Fibroblast of skin of abdomen (primary cell): Measurements from ENCODE around the gene DAB2IP.
A peak's percentile ranks its signal among the peaks of the same experiment; 100 is the strongest.
"Not testable (repeated sequence)": the region's sequence is repeated elsewhere in the genome, so short reads cannot be mapped to it uniquely, and the experiment has no call there.

Source experiments
- DNase-seq: peaks from one replicate; pipeline ENCODE4 v3.0.0-alpha.2; 2013

The DAB2IP gene

GRCh38 chr9:121626012-121626411, 25.4 kb upstream of the DAB2IP start:
- no peak for DNase-seq

DNA sequence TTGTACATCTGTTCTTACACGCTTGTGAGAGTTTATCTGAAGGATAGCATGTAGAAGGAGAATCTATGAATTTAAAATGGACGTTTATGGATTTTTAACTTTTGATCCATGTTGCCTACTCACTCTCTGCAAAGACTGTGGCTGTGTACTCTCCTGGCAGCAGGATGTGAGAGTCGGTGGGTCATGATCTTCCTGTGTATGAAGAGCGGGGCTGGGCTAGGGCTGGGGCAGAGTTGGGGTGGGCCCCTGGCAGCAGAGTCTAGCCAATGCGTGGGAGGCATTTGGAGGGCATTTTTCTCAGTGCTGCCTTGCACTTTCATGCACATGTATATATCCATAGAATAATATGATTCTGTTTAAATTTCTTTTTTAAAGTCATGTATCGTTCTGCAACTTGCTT, 24.0 kb upstream of the DAB2IP start:
- DNase-seq, result no peak

GRCh38 chr9:121628401-121628800, 23.0 kb upstream of the DAB2IP start:
- DNase-seq, result no peak

DNA sequence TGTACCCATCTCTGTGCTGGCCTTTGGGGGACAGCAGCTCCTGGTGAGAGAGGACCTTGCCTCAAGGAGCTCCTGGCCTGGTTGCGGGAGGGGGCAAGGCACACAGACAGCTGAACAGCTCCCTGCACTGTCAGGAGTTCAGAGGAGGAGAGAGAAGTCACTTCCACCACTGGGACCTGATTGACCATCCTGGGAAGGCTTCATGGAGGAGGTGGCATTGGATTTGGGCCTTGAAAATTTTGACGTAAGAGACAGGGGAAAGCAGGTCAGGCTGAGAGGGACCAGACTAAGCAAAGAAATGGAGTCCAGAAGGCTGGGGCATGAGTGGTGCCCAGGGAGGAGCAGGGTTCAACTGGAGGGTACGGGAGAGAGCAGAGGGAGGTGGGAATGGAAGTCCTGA, 20.3 kb upstream of the DAB2IP start:
- DNase-seq, result no peak

GRCh38 chr9:121631978-121632418, 19.4 kb upstream of the DAB2IP start:
- no peak for DNase-seq

- no peak for DNase-seq
These were observed 18.2 kb upstream of the DAB2IP start for GRCh38 chr9:121633119-121633714.

- no peak for DNase-seq
These were observed 17.7 kb upstream of the DAB2IP start for GRCh38 chr9:121633736-121634135.

- DNase-seq, result peak; percentile 18
These were observed 16.8 kb upstream of the DAB2IP start for GRCh38 chr9:121634329-121635261.

DNA sequence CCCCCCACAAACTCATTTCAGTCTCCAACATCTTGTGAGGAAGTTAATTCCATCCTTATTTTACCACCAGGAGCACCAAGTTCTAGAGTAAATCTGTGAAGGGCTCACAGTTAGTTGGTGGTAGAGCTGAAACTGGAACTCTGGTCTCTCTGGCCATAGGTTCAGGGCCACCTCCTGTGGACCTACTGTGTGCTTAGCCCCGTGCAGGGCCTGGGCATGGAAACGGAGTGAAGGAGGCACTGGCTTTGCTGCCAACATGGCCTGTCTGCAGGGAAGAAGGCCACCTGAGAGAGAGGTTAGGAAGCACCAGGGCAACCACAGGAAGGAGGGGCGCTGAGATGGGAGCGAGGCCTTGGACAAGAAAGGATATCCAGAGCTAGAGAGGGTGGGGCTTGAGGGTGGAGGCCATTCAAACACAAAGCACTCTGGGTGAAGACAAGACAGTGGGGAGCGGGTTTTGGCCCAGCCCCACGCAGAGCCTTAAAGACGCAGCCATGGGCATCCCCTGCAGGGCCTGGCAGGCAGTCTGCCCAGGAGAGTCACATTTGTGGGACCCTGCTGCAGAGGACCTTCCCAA, 16.0 kb upstream of the DAB2IP start:
- DNase-seq, result no peak

DNA sequence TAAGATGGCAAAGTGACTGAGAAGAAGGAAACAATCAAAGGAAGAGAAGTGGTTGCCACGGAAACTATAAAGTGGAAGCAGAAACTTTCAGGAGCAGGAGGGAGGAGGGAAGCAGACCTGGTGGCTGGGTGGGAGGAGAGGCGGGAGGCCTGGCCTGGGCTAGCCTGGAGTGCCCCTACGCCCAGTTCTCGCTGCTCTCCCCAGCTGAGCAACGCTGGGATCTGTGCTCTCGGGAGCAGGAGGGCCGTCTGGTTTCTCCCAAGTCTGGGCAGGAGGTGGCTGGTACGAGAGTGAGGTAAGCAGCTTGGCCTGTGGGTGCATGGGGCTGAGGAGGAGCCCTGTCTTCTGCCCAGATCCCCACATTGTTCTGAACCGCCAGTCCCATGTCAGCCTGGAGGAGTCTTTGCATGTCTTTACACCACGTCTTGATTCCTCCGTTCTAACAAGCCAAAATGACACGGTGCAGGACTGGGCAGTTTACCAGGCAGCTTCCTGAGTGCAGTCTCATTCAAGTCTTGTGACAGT, 15.0 kb upstream of the DAB2IP start:
- DNase-seq, result no peak

GRCh38 chr9:121636978-121637712, 14.3 kb upstream of the DAB2IP start:
- DNase-seq, result no peak

- DNase-seq, result peak; percentile 38
These were observed 13.7 kb upstream of the DAB2IP start for GRCh38 chr9:121637713-121638220.

GRCh38 chr9:121638399-121638798, 13.0 kb upstream of the DAB2IP start:
- no peak for DNase-seq

DNA sequence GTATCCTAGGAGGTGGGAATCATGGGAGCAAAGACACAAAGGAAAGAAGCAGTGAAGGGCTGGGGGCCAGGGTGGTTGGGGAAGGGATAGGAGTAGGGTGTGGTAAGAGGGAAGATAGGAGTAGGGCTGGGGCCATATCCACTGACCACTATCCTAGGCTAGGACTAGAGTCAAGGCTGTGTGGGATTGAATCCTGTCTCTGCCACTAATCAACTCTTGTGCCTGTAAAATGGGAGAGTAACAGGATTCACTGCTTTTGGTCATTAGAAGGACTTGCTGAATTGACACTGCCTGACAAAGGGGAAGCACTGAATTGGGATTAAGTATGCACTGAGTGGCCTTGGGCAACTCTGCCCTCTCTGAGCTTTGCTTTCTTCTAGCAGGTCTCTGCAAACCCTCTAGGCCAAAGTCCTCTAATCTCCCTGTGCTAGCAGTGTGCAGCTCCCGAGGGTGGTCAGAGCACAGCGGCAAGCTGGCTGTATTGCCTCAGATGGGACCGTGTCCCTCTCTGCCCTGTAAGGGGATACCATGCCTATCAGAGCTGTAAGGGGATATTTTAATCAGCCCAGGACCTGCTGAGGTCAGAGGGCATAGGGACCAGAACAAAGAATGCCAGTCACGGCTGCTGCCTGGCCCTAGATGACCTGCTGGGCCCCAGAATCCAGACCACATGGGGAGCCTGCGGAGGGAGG, 12.4 kb upstream of the DAB2IP start:
- DNase-seq, result no peak

- no peak for DNase-seq
These were observed 11.8 kb upstream of the DAB2IP start for GRCh38 chr9:121639619-121640018.

- DNase-seq, result no peak
These were observed 11.4 kb upstream of the DAB2IP start for GRCh38 chr9:121640076-121640475.

- DNase-seq, result no peak
These were observed 10.8 kb upstream of the DAB2IP start for GRCh38 chr9:121640491-121641223.

GRCh38 chr9:121641224-121641611, 10.2 kb upstream of the DAB2IP start:
- DNase-seq, result no peak

DNA sequence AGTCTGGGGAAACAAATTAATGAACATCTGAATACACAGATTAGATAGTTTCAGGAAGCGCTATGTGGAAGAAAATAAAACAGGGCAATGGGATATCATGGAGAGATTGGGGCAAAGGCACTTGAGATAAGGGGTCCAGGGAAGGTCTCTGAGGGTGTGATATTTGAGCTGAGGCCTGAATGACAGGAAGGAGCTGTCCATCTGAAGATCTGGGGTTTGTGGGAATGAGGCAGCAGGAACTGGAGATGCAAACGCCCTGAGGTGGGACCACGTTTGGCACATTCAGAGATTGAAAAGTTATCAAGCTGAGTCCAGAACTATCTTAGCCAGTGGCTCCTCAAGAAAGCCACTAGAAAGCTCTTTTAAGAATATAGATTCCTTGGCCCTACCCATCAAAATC, 8.7 kb upstream of the DAB2IP start:
- DNase-seq, result no peak

- DNase-seq, result no peak
These were observed 8.0 kb upstream of the DAB2IP start for GRCh38 chr9:121643473-121643872.

- DNase-seq, result not testable (repeated sequence)
These were observed 7.4 kb upstream of the DAB2IP start for GRCh38 chr9:121644040-121644439.
